Peyer's patch (tissue), 4 donors: ENCODE results near the gene ZNRF3.

Experiments
- CTCF ChIP-seq, 6 experiments: fragments of 450-650 bp in 4 of 6; fragments of 200-600 bp in 2 of 6; sonication (generic) in 1 of 6; IDR thresholded peaks; one replicate each; pipeline ENCODE4 v1.5.1; 2017 to 2019; ENCODE audit warnings: antibody characterized with exemption in 6 of 6, mild to moderate bottlenecking in 3 of 6, moderate library complexity in 1 of 6
- POLR2A ChIP-seq, 2 donors: fragments of 450-650 bp; IDR thresholded peaks; one replicate each; pipeline ENCODE4 v1.5.1; 2017; ENCODE audit warnings: antibody characterized with exemption in 2 of 2, mild to moderate bottlenecking in 2 of 2, moderate library complexity in 2 of 2

GRCh38 chr22:28983788-28984441 is 100.5 kb downstream of the ZNRF3 start:
- TF ChIP-seq POLR2A (IDR thresholded peaks at IDR 0.05) (no peak), CTCF (IDR thresholded peaks at IDR 0.05) (no peak)
